Mucosa of descending colon (tissue), 3 donors: ENCODE measurements around the gene TBXAS1. TPM values are rescaled to one million over a fixed set of nuclear protein-coding genes. Genes with fewer than 3 reads are reported as not detected.

ENCODE experiments used
- ATAC-seq: fragments of 200-7000 bp; cut with Tn5 transposase; one replicate; pipeline ENCODE4 v1.9.1; 2020; ENCODE audit warnings: mild to moderate bottlenecking, moderate library complexity
- DNase-seq, 3 donors: peaks; one replicate each; pipeline ENCODE4 v3.0.0-alpha.2; 2020
- H3K36me3 ChIP-seq: fragments of 200-600 bp; one replicate; pipeline ENCODE4 v1.8.0; 2021; ENCODE audit warnings: low read depth, mild to moderate bottlenecking
- H3K4me1 ChIP-seq: fragments of 200-600 bp; one replicate; pipeline ENCODE4 v1.8.0; 2021; ENCODE audit warnings: low read depth, mild to moderate bottlenecking
- H3K4me3 ChIP-seq: fragments of 200-600 bp; one replicate; pipeline ENCODE4 v1.8.0; 2021; ENCODE audit warnings: mild to moderate bottlenecking
- H3K9me3 ChIP-seq: fragments of 200-600 bp; one replicate; pipeline ENCODE4 v1.8.0; 2021; ENCODE audit warnings: mild to moderate bottlenecking
- intact Hi-C, 2 donors: fragments of 100-400 bp; cut with DNase I in 1 of 2; cut with micrococcal nuclease in 1 of 2; formaldehyde crosslinking; loops; one replicate each; pipeline versions ENCODE4 v1.11.0 to v1.11.1; 2022; cut with DNase I, micrococcal nuclease
- total RNA-seq, 3 donors: library from RNA; stranded (reverse); fragmentation: NEBNext Ultra II Directional in 2 of 3; extraction: Animal tissue kit (Norgen Biotek cat#: 25700) in 2 of 3; gene quantifications; one replicate each; pipeline versions ENCODE4 v1.2.1 to v1.2.4, GENCODE V29; 2021 to 2023
- TF ChIP-seq, protein P1 (sequence below): fragments of 200-600 bp; IDR thresholded peaks from one replicate; pipeline ENCODE4 v1.8.0; 2022; ENCODE audit warnings: antibody characterized with exemption, mild to moderate bottlenecking
- donor health status: DM: no; HTN: no; CAD: no; lungs with moderate emphysema.
- donor health status: DM: no; HTN: no; CAD: no.
- donor health status: DM: no; HTN: yes; CAD: no.

The TBXAS1 gene
- total RNA-seq, 3 donors from 2014 or later: 9.4 to 15.6 (median 9.7) TPM

DNA sequence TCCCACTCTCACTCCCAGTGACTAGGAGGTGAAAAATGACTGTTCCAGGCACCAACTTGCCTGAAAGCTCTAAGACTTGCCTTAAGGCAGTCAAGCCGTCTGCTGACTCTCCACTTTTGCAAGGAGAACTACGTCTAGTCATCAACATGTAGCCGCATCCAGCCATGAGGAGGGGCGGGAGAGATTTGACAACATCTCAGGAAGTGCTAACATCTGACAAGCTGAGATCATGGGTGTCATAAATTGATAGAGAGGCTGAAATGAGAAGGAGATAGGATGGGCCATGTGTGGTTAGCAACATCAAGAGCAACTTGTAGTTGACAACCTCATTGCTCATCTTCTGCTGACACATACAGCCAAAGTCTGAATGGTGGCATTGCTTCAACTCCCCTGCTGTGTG, 9.0 kb upstream of the TBXAS1 start:
- intact Hi-C loops: no loop called here
- H3K4me1 ChIP-seq: no peaks in the 10 kb centered on the region

DNA sequence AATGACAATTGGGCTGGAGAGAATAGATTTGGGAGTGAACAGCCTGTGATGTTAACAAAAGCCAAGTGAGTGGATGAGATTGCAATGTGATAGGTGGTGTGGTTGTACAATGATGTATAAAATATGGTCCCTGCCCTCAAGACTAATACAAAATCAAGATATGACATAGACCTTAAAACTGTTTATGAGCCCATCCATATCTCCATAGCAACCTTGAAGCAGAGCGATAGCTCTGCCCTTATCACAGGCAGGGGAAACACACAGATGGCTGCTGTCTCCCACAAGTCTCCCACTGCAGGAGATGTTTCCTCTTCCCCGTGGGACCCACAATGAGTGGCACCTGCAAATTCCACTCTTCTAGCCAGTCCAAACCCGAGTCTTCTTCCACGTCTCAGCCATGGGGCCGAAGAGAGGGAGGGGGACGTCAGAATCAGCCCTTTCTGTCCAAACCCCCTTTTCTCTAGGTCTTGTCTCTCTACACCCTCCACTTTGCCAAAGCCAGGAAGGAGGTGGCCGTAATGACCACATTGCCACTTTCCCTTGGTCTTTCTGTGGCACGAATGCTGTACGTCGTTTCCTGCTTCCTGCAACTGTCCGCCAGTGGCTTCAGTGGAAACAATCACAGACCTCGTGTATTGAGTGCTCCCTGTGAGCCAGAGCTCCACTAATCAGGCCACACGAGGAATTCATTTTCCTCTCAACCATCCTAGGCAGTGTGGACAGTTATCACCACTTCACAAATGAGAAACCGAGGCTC, 7.5 kb upstream of the TBXAS1 start:
- Histone ChIP-seq H3K4me1 (no peaks in the 10 kb centered on the region), H3K9me3 (no peaks in the 10 kb centered on the region), H3K36me3 (no peaks in the 10 kb centered on the region), H3K4me3 (no peak overlapping the region)
- ATAC-seq (no peak), DNase-seq (no peak)
- intact Hi-C loops: no loop called here
- TF ChIP-seq, protein P1, sequence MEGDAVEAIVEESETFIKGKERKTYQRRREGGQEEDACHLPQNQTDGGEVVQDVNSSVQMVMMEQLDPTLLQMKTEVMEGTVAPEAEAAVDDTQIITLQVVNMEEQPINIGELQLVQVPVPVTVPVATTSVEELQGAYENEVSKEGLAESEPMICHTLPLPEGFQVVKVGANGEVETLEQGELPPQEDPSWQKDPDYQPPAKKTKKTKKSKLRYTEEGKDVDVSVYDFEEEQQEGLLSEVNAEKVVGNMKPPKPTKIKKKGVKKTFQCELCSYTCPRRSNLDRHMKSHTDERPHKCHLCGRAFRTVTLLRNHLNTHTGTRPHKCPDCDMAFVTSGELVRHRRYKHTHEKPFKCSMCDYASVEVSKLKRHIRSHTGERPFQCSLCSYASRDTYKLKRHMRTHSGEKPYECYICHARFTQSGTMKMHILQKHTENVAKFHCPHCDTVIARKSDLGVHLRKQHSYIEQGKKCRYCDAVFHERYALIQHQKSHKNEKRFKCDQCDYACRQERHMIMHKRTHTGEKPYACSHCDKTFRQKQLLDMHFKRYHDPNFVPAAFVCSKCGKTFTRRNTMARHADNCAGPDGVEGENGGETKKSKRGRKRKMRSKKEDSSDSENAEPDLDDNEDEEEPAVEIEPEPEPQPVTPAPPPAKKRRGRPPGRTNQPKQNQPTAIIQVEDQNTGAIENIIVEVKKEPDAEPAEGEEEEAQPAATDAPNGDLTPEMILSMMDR: no peak

More for the DNA sequence above, 9.0 kb upstream of the TBXAS1 start:
- DNase-seq (no peak), ATAC-seq (peak; percentile 20)
- Histone ChIP-seq H3K4me3 (no peak overlapping the region), H3K9me3 (no peaks in the 10 kb centered on the region), H3K36me3 (no peaks in the 10 kb centered on the region)
- TF ChIP-seq, protein P1: no peak

DNA sequence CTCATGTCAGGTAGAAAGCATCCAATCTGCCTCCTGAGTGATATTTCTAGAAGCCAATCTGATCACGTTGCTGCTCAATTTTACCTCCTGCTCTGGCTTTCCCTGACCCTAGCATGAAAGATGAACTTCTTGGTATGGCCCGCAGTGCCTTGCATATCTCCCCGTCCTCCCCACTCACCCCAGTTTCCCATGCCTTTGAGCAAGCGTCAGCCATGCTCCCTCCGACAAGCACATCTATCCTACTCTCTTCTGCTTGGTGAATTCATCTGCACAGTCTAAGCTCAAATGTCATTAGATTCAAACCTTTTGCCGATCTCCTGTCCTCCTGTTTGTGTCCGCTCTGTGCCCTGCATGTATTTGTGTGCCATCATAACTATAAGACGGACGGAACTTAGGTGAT, 6.2 kb upstream of the TBXAS1 start:
- DNase-seq: no peak
- Histone ChIP-seq H3K9me3 (no peaks in the 10 kb centered on the region), H3K4me1 (no peaks in the 10 kb centered on the region), H3K36me3 (no peaks in the 10 kb centered on the region), H3K4me3 (no peak overlapping the region)
- no peak for ATAC-seq
- TF ChIP-seq, protein P1: no peak
- intact Hi-C loops: no loop called here

DNA sequence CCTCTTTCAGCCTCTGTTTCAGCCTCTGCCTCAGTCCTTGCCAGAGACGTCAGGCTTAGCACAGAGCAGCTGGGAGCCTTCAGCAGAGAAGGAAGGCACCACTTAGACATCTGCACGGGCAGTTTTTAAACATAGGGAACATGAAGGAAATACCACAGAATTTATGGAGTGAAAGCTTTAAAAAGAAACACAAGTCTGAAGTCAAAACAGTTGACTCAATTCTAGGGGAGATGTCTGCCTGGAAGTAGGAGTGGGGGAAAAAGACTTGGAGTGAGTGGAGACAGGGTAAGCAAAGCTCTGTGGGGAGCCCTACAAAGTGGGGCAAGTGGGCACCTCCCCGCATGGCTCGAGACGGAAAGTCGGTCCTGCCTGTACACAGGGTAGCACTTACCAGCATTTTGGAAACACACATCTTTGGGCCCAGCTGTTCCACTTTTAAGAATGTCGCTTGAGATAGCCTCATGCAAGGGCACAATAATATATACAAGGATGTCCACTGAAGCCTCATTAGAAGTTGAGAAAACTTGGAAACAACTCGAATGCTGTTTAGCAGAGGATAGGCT, 5.0 kb upstream of the TBXAS1 start:
- Histone ChIP-seq H3K9me3 (no peaks in the 10 kb centered on the region), H3K4me3 (no peak overlapping the region), H3K36me3 (no peaks in the 10 kb centered on the region), H3K4me1 (no peaks in the 10 kb centered on the region)
- peak; percentile 52 for ATAC-seq
- intact Hi-C loops: no loop called here
- peak in 1 of 3 donors; percentile 27 for DNase-seq
- TF ChIP-seq, protein P1: no peak

DNA sequence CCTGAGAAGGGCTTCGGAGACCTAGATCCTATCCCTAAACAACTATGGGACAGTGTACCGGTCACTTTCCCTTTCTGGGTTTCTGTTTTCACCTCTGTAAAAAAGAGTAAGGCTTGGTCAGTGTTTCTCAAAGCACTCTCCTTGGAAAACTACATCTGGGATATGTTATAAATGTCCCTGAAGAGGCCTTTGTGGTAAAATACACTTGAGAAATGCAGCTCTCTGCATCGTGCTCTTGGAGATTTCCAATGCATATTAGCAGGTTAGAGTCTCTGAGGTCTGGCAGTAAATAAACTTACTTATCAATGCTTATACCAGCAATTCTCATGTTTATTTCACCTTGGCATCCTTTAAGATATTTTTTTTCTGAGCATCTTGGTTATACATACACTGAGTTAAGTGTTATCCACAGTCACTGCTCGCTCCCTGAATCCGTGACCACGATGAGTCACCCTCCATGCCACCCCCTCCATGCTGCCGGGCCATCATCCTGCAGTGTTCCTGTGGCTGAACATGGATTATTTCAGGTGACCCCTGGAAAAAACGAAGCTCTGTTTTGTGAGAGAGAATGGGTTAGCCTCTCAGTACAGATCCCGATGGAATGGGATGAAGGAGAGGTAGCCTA, 3.3 kb upstream of the TBXAS1 start:
- H3K36me3 ChIP-seq: no peaks in the 10 kb centered on the region
- intact Hi-C loops: no loop called here

More for the DNA sequence above, 3.3 kb upstream of the TBXAS1 start:
- H3K9me3 ChIP-seq: no peaks in the 10 kb centered on the region
- ATAC-seq (no peak), DNase-seq (no peak)
- no peak overlapping the region for H3K4me3 ChIP-seq
- peaks cover 8% of the 10 kb centered on the region for H3K4me1 ChIP-seq
- TF ChIP-seq, protein P1: no peak
